ENCODE results near the gene ATP2A2.

ATP2A2 gene

DNA sequence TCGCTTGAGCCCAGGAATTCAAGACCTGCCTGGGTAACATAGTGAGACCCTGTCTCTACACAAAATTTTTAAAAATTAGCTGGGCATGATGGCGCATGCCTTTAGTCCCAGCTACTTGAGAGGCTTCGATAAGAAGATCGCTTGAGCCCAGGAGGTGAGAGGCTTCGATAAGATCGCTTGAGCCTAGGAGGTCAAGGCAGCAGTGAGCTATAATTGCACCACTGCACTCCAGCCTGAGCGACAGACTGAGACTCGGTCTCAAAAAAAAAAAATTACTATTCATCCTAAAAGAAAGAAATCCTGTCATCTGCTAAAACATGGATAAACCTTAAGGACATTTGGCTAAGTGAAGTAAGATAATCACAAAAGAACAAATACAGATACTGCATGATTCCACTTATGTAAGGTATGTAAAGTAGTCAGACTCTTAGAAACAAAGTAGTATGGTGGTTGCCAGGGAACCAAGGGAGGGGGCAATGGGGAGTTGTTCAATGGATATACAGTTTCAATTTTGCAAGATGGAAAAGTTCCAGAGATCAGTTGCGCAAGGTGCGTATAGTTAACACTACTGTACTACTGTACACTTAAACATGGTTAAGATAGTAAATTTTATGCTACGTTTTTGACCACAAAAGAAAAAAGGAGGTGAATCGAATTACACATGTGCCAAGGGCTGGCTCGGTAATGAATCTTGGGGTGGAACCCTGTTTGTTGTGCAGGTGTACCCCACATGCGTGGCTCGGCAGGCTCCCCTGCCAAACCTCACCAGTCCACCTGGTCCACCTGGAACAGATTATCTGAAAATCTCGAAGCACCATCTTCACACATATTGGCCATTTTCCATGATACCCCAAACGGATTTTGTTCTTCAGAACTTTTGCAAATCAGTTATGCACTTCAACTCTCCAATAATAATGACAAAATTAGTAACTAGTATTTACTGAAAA lies 18.3 kb upstream of the ATP2A2 start:
- DNase-seq: no peak

DNA sequence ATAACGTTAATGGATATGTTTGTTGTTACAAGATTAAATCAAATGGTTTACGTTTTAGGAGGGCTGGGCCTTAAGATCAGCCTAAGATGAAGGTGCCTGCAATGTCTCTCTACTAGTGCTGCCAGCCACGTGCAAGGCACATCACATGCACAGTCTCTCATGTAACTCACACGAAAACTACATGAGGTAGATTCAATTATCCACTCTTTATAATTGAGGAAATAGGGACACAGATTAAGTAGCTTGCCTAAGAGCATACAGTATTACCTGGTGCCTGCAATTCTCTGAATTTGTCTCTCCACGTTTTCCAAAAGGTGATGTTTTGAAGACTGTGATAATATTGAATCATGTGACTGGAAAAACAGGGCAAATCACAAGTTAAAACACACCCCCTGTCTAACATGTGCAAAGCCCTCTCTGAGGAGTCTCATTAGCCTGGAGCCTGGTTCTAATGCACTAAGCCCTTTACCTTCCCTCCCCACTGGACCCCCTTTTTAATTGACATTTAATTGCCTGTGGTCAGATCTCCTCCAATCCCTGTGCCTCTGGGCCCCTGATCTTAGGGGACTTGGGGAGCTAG lies 14.6 kb upstream of the ATP2A2 start:
- peak; percentile 15 for DNase-seq

DNA sequence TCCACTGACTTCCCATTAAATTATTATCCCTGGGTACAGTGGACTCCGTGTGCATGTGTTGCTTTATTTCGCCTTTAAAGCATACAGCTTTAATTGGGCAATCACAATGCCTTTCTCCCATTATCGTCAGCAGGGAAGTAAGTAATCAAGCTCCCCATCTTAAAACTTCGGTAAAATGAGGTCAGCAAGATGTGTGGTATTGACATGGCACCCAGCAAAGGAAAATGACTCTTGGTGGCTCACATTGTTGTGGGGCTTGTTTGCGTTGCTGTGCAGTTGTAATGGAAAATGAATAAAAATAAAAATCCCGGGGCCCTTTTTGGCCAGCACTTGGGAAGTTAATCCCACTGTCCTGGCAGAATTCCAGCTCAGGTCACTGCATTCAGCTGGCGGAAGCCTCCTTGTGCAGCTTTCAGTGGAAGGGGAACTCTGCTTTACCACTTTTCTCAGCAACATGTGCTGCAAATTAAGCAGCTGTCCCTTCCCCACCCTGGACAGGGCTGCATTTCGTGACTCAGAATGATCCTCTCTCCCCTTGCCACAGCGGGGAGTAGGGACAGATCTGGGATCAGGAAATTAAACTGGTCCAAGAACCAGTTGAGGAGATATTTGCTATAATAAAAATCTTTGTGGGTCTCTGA lies 13.9 kb upstream of the ATP2A2 start:
- peak; percentile 82 for DNase-seq

DNA sequence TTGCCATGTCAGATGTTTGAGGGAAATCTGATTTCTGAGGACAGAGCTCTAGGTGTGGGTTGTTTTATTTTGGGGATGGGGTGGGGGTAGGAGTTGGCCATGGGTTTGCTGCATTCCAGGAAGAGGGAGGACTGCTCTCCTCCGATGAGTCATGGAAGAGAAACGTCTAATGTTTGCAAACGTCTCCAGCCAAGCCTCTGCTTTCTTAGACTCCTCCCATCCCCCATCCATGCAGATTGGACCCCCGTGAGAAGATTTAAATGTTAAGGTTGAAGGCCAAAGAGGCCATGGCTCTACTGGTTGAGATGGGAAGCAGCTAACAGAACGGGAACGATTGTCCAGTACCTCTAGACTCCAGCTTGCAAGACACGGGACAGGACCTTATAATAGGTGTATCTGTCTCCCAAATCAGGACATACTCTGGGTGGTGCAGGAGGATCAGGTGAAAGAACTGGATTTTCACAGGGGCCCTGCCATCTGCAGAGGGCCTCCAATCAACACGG lies 11.4 kb upstream of the ATP2A2 start:
- no peak for DNase-seq

DNA sequence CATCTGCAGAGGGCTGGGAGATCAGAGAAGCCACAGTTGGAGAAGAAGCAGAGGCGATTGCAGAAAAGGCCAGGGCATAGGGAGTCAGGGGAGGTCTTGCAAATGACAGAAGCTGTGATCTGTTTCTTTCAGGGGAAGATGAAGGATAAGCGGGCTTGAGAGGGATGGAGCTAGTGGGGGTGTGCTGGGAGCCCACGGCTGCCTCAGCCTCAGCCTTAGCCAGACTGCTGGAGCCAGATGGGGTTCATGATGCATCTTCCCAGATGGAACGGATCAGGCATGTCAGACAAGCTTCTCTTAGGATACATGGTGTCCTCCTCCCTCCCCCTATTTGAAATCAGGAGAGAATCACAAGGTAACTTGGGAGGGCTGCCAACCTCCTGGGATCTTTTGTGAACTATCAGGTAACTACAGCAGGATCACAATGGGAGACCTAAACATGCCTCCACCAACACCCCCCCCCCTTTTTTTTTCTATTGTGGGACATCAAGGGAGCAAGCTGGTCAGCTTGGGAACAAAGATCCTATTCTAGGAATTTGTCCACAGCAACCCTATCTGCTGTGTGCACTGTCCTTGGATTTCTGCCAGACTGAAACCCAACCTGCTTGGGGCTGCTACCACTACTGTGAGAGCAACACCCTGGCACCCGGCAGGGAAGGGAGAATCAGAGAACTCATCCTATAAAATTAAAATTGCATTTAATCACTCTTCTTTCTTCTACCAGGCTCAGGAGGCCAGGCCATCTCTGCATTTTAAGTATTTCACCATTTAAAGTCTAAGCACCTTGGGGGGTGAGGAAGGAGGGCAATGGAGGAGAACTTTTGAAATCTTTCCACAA lies 10.7 kb upstream of the ATP2A2 start:
- peak; percentile 67 for DNase-seq

DNA sequence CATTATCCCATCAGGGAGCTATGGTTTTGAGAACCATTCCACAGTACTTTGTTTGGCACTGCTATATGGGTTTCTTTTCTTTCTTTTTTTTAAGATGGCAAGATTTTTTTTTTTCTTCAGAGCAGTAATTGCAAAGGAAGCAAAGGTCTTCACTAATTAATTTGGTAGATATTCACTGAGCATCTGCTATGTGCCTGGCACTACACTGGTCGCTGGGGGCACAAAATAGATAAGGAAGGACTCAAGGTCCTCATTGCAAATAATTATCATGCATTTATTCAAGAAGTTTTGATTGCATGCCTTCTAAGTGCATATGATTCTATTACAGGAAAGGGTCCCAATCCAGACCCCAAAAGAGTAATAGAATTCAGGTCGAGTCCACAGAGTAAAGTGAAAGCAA lies 10.0 kb upstream of the ATP2A2 start:
- no peak for DNase-seq

GRCh38 chr12:110277530-110278254 lies 3.4 kb upstream of the ATP2A2 start:
- DNase-seq: no peak

DNA sequence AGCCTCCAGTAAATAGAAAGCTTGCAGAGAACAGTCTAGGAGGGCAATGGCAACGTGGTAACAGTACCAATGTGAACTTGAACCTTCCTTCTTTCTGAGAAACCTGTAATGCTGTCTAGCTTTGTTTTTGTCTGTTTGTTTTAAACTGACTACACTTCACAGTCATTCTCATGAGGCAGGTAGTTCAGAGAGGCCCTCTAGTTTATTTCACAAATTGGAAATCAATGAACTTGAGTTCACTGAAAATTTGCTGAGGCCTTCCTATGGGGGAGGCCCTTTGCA lies 2.9 kb upstream of the ATP2A2 start:
- no peak for DNase-seq

DNA sequence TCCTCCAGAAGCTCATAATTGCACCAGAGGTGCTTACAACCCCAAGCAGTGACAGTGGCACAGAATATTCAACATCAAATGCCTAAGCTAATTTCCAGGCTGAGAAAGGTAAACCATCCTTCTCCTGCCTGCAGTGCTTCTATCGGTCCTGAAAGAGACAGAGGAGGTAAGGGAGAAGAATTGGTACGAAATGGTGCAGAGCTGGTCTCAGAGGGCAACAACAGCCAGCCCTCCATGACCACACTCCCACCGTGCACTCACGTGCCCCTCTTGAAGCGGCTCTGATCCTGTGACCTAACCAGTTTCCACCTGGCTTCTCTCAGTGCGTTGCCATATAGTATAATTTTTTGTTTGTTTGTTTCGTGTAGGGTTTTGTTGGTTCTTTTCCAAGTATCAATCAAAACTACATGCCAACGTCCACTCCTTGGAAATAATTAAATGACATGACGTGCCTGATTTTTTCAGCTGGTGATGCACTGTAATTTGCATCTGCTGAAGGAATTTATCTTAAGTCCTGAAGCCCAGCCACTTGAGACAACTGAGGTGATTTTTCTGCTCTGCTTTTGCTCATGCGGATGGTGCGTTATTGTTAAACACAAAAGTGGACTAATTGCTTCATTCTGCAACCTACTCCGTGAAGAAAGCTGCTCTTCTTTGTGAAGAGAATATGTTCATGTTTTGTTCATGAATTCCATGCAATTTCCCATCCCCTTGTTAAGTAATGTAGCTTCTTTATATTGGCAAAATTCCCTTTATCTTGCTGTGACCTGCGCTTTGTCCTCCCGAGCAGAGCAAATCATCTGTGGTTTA lies 1.3 kb upstream of the ATP2A2 start:
- DNase-seq: peak; percentile 59

DNA sequence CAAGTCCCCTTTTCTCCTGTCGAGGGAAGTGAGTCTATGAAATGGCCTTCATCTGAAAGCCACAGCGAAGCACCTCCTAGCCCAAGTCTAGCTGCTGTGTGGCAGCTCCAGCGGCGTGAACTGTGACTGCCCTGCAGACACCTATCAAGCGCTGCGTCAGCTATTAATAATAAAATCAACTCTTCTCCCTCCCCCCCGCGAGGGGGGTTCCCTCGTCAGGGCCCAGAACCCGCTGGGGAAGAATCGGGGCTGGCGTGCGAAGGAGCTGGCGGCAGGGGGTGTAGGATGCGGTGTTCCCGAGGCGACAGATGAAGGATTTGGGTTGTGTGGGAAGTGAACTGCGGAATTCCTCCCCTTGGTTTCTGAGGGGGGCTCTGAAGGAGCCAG lies 662 bp upstream of the ATP2A2 start:
- peak; percentile 49 for DNase-seq

DNA sequence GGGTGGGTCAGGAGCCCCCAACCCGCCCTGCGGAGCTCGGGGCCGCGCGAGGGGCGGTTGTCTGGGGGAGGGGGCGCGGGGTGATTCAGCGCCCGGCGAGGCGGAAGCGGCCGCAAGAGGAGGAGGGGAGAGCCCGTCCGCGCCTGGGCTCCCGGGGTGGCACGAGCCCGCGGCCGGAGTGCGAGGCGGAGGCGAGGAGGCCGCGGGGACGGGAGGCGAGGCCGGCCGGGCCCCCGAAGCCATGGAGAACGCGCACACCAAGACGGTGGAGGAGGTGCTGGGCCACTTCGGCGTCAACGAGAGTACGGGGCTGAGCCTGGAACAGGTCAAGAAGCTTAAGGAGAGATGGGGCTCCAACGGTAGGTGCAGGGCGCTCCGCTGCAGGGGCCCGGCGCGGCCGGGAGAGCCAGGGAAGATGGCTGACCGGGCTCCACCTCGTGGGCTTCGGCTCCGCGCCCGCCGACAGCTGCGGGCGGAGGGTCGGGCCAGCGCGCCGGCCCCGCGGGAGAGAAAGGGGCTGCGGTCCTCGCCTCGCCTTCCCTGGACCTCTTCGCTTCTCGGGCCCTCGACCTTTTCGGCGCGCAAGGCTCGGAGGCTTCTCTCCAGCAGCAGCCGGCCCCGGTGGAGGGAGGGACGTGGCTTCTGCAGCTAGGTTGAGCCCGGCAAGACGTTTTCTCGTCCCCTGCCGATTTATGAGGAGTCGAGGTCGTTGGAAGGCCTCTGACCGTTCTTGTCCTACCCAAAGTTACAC lies 677 bp downstream of the ATP2A2 start:
- DNase-seq: peak; percentile 41

DNA sequence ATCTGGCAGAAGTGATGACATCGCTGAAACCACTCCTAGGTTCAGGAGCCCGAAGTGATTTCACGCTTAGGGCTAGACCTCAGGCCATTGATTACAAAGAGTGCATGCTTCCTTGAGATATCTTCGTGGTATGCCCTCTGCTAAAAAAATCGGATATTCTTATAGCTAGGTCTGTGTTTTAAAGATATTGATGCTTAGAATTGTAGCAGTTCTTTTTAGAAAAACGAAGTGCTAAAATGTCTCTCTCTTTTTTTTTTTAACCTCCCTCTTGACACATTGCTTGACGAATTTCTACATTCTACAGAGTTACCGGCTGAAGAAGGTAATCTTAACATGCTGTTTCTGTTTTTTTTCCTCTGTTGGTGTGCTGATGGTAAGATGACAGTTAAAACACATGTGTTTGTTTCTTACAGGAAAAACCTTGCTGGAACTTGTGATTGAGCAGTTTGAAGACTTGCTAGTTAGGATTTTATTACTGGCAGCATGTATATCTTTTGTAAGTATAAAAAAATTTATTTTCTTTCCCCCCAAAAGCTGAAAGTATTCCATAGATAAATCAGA lies 1.3 kb downstream of the ATP2A2 start:
- DNase-seq: no peak

GRCh38 chr12:110282956-110283817 lies 2.1 kb downstream of the ATP2A2 start:
- no peak for DNase-seq

DNA sequence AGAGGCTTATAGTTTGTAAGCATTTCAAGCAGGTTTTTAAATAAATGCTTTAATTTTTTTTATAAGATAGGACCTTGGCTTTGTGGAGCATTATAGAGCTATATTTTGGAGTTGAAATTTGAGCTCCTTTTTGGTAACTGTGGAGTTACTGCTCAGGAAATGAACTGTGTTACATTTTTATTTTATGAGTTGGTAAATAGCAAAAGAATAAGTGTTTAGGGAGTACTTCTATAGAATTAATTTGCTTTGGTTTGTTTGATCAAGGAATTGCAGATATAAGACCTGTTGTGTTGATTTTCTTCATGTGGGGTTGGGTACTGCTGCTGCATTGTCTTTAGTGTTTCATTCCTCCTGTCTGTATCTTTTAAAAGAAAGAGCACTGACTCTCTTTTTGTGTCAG lies 3.5 kb downstream of the ATP2A2 start:
- no peak for DNase-seq

- DNase-seq: no peak
Measured at GRCh38 chr12:110286623-110287022, 5.6 kb downstream of the ATP2A2 start.

DNA sequence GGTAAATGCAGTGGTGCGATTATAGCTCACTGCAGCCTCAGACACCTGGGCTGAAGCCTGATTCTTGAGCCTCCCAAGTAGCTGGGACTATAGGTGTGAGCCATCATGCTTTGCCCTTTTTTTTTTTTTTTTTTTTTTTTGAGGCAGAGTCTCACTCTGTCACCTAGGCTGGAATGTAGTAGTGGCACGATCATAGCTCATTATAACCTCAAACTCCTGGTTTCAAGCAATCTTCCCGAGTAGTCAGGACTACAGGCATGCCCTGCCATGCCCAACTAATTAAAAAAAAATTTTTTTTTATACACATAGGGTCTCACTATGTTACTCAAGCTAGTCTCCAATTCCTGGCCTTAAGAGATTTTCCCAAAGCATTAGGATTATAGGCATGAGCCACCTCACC lies 6.9 kb downstream of the ATP2A2 start:
- no peak for DNase-seq

DNA sequence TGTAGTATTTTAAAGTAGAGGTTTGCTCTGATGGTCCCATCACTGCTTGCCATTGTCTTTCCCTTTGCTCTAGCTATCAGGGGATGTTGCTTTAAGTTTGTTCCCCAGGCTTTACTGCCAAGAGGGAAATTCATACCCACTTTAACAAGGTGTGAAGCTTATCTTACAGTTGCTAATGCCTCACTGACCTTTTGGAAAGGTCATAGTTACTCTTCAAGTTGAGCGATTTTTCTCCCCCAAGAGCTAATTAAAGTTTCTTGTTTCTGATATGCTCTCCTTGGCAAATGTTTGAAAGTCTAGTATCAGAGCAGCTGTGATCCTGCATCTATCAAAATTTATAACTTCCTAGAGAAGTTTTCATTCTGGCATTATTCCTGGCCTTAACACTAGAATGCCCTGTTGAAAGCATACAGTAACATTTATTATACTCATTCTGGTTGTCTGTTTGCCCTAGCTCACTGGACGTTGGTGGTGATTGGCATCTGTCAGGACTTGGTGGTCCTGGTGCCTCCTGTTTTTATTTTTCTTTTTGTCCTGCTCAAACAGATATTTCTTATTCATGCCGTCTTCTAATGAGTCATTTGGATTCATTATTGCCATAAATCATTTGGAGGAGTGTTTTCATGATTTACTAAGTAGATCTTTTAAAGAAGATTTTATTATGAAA lies 8.1 kb downstream of the ATP2A2 start:
- DNase-seq: no peak

DNA sequence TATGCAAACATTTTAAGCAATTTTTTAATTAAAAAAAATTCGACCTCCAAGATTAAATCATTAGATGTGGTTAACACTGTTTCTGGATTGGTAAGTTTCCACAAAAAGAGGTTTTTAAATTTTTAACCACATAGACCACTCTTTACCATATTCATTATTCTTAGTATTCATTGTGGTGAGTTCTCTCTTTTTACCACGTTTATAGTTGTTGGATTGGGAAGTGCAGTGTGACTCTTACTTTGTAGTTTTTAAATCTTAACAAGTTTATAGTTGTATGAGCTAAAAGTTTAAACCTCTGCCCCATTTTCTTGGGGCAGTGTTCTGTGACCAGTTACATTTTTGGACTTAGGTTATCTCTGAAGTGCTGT lies 8.6 kb downstream of the ATP2A2 start:
- DNase-seq: no peak
